Vagina (tissue), 2 donors: ENCODE data around the gene HEG1.

Experiments
- CTCF ChIP-seq, 3 experiments: fragments of 450-650 bp in 2 of 3; fragments of 200-600 bp in 1 of 3; sonication (generic) in 1 of 3; IDR thresholded peaks; one replicate each; pipeline ENCODE4 v1.5.1; 2017 to 2019; ENCODE audit warnings: antibody characterized with exemption in 3 of 3, mild to moderate bottlenecking in 2 of 3, moderate library complexity in 2 of 3
- POLR2AphosphoS5 ChIP-seq, 2 donors: sonication (generic); formaldehyde crosslinking; IDR thresholded peaks; one replicate each; pipeline ENCODE4 v1.9.0; 2017; ENCODE audit warnings: antibody characterized with exemption in 2 of 2, mild to moderate bottlenecking in 2 of 2, low read depth in 1 of 2; ENCODE audit not compliant: insufficient read depth in 1 of 2

- TF ChIP-seq CTCF (IDR thresholded peaks at IDR 0.05) (no peak), POLR2AphosphoS5 (IDR thresholded peaks at IDR 0.05; ENCODE audit: insufficient read depth in 1 of 2, low read depth in 1 of 2) (no peak)
Observed at GRCh38 chr3:125032683-125033082, 23.1 kb downstream of the HEG1 start.
